Activated CD8-positive, alpha-beta T cell treated with anti-CD3 and anti-CD28 coated beads for 36 hours (primary cell): ENCODE data around the gene SLC39A11. TPM values are rescaled to one million over a fixed set of nuclear protein-coding genes. Genes with fewer than 3 reads are reported as not detected.

ENCODE experiments used
- ATAC-seq: fragments of 200-7000 bp; cut with Tn5 transposase; one replicate; pipeline ENCODE4 v1.10.0; 2021; ENCODE audit warnings: mild to moderate bottlenecking, moderate library complexity
- CTCF ChIA-PET: fragments of 350-600 bp; sonication (Branson Sonifier 250); formaldehyde crosslinking; loops from one replicate; lab custom pipeline; 2021; ENCODE audit warnings: antibody characterized with exemption; lab: Charles Lee
- POLR2A ChIA-PET: fragments of 350-600 bp; sonication (Branson Sonifier 250); formaldehyde crosslinking; loops from one replicate; lab custom pipeline; 2021; ENCODE audit warnings: antibody characterized with exemption; lab: Charles Lee
- DNase-seq: peaks from one replicate; pipeline ENCODE4 v3.0.0-alpha.2; 2020
- H3K27ac Mint-ChIP-seq: one replicate; pipeline ENCODE4 v1.8.0; 2021; ENCODE audit warnings: mild to moderate bottlenecking, mixed read lengths
- H3K27me3 Mint-ChIP-seq: one replicate; pipeline ENCODE4 v1.8.0; 2021; ENCODE audit warnings: mixed read lengths
- H3K36me3 Mint-ChIP-seq: one replicate; pipeline ENCODE4 v1.8.0; 2021; ENCODE audit warnings: low read depth, mixed read lengths
- H3K4me1 Mint-ChIP-seq: one replicate; pipeline ENCODE4 v1.8.0; 2021; ENCODE audit warnings: low read depth, mixed read lengths
- H3K4me3 Mint-ChIP-seq: one replicate; pipeline ENCODE4 v1.8.0; 2021; ENCODE audit warnings: mild to moderate bottlenecking, moderate library complexity, mixed read lengths
- H3K9me3 Mint-ChIP-seq: one replicate; pipeline ENCODE4 v1.8.0; 2021; ENCODE audit warnings: mixed read lengths
- CTCF ChIP-seq: fragments of 200-600 bp; IDR thresholded peaks from one replicate; pipeline ENCODE4 v1.8.0; 2022; ENCODE audit warnings: antibody characterized with exemption, mild to moderate bottlenecking
- intact Hi-C: fragments of 100-400 bp; cut with micrococcal nuclease; formaldehyde crosslinking; loops from one replicate; pipeline ENCODE4 v1.10.0; 2022
- total RNA-seq, 2 experiments: library from RNA; stranded (reverse); gene quantifications; one replicate each; pipeline ENCODE4 v1.2.3, GENCODE V29; 2021

Gene SLC39A11
- total RNA-seq, 2 experiments from 2014 or later = 14.4 to 14.9 TPM

- Mint-ChIP-seq H3K36me3 (peaks cover 9% of the 10 kb centered on the region), H3K9me3 (no peaks in the 10 kb centered on the region), H3K27me3 (no peaks in the 10 kb centered on the region), H3K27ac (no peak overlapping the region), H3K4me3 (no peak overlapping the region), H3K4me1 (peaks cover 4% of the 10 kb centered on the region)
- ChIA-PET POLR2A (no interaction called here), CTCF (no interaction called here)
- ATAC-seq (no peak), DNase-seq (no peak)
- intact Hi-C loops = no loop called here
- TF ChIP-seq CTCF = no peak
Observed at GRCh38 chr17:72950242-72950931, 142.1 kb downstream of the SLC39A11 start.

- Mint-ChIP-seq H3K36me3 (peaks cover 9% of the 10 kb centered on the region), H3K27me3 (no peaks in the 10 kb centered on the region), H3K4me1 (peaks cover 4% of the 10 kb centered on the region), H3K4me3 (no peak overlapping the region), H3K9me3 (no peaks in the 10 kb centered on the region), H3K27ac (no peak overlapping the region)
- ATAC-seq = no peak
- no peak for TF ChIP-seq CTCF
- ChIA-PET CTCF (interaction anchor here (0.9 kb wide), 1 partner anchor 9 kb away, joined by 3 read pairs; no protein-coding TSS in a partner anchor), POLR2A (no interaction called here)
- DNase-seq = no peak
- intact Hi-C loops = no loop called here
Observed at GRCh38 chr17:72948115-72948514, 144.4 kb downstream of the SLC39A11 start.

GRCh38 chr17:72947475-72947874, 145.0 kb downstream of the SLC39A11 start:
- POLR2A ChIA-PET = no interaction called here
- Mint-ChIP-seq H3K36me3 (peaks cover 9% of the 10 kb centered on the region), H3K4me3 (no peak overlapping the region), H3K27me3 (no peaks in the 10 kb centered on the region), H3K9me3 (no peaks in the 10 kb centered on the region), H3K4me1 (peaks cover 2% of the 10 kb centered on the region), H3K27ac (no peak overlapping the region)
- CTCF ChIA-PET = no interaction called here
- ATAC-seq (no peak), DNase-seq (no peak)
- no peak for TF ChIP-seq CTCF
- intact Hi-C loops = no loop called here

- intact Hi-C loops = no loop called here
- ATAC-seq = no peak
- POLR2A ChIA-PET = no interaction called here
- no peak for TF ChIP-seq CTCF
- DNase-seq = no peak
- CTCF ChIA-PET = no interaction called here
- peaks cover 9% of the 10 kb centered on the region for H3K36me3 Mint-ChIP-seq
- no peak overlapping the region for H3K4me3 Mint-ChIP-seq
- no peak overlapping the region for H3K27ac Mint-ChIP-seq
- no peaks in the 10 kb centered on the region for H3K9me3 Mint-ChIP-seq
- no peaks in the 10 kb centered on the region for H3K27me3 Mint-ChIP-seq
- peaks cover 2% of the 10 kb centered on the region for H3K4me1 Mint-ChIP-seq
Observed at GRCh38 chr17:72946696-72947095, 145.8 kb downstream of the SLC39A11 start.

GRCh38 chr17:72946156-72946555, 146.3 kb downstream of the SLC39A11 start:
- Mint-ChIP-seq H3K27ac (no peak overlapping the region), H3K4me1 (peaks cover 2% of the 10 kb centered on the region), H3K27me3 (no peaks in the 10 kb centered on the region), H3K4me3 (no peak overlapping the region), H3K9me3 (no peaks in the 10 kb centered on the region), H3K36me3 (peaks cover 9% of the 10 kb centered on the region)
- ChIA-PET POLR2A (no interaction called here), CTCF (no interaction called here)
- DNase-seq (no peak), ATAC-seq (no peak)
- intact Hi-C loops = no loop called here
- no peak for TF ChIP-seq CTCF
